HUDEP-2 (cell line): ENCODE data around the gene VASH2.

ENCODE experiments used
- DNase-seq, 76 experiments: peaks; one replicate each; lab custom pipeline; 2025; ENCODE audit not compliant: unreplicated experiment in 76 of 76; lab: John Stamatoyannopoulos, UW

The VASH2 gene

DNA sequence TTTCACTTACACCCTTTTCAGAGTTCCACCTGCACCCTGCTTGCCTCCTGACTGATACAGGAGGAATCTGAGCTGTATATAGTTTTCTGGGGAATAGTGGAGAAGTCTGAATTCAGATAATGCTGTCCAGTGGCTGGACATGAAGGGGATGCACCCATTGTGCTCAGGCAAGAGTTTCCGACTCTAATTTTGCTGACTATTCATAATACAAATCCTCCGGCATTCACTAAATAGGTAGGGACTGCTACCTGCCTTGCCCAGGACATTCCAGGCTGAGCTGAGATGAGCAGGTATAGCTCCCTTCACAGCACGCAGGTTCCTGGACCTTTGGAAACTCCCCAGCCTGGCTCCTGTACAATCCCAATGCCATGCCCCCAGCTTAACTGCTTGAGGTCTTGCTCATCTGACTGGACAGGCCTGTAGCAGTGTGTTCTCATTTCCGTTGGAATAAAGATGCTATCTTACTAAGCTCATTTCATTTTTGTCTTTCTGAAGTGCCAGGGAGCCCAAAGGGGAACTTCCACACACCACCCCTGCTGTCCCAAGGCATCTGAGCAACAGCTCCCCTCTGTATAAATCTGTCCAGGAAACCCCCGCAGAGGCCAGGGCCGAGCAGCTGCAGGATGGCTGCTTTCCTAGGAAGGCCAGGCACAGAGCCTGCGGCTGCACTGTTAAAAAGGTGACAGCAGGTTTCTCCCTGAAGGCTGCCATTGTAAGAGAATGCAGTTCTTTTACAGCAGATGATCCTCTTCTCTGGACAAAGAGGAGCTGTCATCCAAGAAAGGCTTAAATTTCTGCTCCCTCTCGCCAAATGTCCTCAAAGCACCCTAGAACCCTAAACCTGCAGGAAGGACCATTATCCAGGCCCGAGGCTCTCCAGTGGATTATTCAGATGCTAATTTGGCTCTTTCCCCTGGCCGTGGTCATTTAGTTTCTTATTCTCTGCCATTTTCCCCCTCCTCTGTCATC lies 21.7 kb upstream of the VASH2 start:
- no peak for DNase-seq

DNA sequence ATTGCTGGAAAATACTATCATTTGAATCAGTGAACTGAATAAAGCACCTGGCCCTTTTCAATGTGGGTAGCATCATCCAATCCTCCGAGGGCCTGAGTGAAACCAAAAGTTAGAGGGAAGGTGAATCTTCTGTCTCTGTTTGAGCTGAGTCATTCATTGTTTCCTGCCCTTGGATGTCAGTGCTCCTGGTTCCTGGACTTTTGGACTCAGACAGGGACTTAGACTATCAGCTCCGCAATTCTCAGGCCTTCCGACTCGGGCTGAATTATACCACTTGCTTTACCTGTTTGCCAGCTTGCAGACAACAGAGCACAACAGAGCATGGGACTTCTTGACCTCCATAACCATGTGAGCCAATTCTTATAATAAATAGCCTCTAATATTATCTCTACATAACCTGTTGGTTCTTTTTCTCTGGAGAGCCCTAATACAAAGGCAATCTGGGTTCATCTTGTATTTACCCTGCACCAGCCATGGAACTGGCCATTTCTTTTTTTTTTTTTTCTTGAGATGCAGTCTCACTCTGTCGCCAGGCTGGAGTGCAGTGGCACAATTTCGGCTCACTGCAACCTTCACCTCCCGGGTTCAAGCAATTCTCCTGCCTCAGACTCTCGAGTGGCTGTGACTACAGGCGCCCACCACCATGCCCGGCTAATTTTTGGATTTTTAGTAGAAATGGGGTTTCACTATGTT lies 19.2 kb upstream of the VASH2 start:
- no peak for DNase-seq

DNA sequence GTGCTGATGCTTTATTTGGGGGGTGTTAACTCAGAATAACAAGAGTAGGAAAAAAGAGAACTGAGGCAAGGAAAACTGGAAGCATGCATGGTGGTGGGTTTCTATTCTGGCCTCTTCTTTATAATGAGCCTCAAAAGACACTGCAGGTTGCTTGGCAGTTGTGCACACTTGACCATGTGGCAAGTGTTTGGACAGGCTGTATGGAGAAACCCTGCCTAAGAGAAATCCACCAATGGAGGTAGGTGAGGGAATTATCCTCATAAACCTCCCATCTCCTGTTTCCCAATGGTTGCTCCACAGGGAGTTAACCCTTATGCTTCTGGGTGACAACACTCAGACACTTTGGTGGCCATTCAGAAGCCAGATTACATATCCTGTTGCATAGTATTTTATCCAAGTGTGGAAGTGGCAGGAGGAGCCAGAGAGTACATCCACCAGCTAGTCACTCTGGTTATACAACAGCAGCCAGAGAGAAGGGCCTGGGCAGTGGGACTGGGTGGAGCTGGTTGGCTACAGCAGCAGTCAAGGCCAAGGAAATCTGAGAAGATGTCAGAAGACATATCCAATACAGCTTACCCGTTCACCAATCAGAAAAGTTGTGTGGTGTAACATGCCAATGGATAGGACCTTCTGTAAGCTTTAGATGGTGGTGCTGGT lies 16.4 kb upstream of the VASH2 start:
- DNase-seq: no peak

DNA sequence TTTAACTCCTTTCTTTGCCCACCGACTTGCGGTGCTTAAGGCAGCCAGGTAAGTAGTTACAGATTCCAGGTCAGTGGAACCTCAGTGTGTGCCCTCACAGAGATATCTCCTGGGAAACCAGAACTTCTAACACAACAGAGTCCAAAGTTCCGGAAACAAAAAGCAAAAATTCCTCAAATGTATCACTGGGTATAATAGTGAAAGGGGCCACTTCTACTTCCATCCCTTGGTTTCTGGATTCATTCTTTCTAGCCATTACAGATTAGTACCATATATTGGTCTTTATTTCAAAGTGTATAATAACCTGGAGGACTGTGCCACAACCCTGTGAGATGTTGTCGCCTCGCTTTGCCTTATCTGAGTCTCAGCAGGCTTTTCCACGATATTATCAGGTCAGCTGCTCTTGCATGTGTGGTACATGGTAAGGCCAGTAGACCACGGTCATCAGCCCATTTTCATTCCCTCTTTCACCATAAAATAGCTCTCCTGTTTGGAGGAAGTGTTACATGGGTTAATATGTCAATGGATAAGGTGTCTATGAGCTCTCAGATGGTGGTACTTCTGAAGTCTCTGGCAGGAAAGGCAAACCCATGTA lies 14.9 kb upstream of the VASH2 start:
- no peak for DNase-seq

DNA sequence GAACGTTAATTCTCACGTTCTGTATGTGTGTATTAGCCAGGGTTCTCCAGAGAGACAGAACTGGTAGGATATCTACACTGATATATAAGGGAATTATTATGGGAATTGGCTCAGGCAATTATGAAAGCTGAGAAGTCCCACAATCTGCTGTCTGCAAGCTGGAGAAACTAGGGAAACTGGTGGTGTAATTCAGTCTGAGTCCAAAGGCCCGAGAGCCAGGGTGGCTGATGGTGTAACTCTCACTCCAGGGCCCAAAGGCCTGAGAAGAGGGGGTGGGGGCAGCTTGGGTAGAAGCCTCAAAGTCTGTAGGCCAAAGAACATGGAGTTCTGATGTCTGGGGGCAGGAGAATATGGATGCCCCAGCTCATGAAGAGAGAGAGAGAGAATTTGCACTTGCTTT lies 13.3 kb upstream of the VASH2 start:
- no peak for DNase-seq

DNA sequence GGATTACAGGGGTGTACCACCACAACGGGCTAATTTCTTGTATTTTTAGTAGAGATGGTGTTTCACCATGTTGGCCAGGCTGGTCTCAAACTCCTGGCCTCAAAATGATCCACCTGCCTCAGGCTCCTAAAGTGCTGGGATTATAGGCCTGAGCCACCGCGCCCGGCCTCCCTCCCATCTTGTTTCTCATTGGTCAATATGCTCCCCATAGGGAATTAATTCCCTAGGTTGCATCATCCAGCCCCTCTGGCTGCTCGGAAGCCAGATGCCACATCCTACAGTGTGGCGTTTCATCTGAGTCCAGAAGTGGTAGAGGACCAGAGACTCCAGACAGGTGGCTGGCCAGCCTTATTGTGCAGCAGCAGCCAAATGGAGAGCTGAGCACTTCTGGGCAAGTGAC lies 11.5 kb upstream of the VASH2 start:
- no peak for DNase-seq

DNA sequence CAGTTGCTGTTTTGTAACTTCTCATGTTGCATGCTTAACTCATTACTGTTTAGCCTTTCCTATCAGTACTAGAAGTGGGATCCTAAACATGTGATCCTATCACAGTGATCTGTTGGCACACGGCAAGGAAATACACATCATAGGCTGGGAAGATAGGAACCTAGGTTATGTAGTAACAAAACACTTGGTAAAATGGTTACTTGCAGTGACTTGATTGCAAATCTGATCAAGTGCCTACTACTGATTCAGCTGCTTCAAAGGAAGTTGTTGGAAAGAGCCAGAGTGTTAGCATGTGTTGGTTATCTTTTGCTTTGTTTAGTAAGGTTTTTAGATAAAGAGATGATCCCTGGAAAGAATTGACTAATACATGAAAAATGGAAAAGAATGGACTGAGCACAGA lies 8.9 kb upstream of the VASH2 start:
- no peak for DNase-seq

DNA sequence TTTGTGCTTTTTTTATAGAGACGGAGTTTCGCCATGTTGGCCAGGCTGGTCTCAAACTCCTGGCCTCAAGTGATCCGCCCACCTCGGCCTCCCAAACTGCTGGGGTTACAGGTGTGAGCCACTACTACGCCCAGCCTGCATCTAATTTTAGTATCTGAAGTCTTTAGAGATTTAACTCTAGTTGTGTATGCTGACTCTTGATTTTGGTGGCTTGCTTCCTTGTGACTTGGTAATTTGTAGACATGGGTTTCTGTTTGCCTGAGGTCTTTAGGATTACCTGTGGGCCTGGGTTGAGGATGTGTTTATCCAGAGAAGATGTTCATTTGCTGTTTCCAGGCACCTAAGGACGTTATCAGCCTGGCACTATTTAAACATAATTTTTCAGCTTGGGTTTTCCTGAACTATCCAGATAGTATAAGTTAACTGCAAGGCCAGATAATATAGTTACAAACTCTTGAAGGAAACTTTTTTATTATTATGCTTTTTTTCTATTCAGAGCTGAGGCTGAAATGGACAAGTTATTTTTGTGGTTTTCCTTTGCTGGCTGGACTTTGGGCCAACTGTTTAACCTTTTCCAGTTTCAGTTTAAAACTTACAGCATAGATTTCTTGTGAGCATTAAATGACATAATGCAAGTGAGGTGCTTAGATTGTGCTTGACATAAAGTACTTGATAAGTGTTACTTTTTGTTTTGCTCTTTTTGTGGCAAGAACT lies 7.5 kb upstream of the VASH2 start:
- DNase-seq: no peak

DNA sequence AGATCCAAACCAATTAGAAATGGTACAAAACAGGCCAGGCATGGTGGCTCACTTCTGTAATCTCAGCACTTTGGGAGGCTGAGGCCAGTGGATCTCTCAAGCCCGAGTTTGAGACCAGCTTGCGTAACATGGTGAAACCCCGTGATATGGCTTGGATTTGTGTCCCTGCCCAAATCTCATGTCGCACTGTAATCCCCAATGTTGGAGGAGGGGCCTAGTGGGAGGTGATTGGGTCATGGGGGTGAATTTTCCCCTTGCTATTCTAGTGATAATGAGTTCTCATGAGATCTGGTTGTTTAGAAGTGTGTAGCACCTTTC lies 7.0 kb upstream of the VASH2 start:
- no peak for DNase-seq

DNA sequence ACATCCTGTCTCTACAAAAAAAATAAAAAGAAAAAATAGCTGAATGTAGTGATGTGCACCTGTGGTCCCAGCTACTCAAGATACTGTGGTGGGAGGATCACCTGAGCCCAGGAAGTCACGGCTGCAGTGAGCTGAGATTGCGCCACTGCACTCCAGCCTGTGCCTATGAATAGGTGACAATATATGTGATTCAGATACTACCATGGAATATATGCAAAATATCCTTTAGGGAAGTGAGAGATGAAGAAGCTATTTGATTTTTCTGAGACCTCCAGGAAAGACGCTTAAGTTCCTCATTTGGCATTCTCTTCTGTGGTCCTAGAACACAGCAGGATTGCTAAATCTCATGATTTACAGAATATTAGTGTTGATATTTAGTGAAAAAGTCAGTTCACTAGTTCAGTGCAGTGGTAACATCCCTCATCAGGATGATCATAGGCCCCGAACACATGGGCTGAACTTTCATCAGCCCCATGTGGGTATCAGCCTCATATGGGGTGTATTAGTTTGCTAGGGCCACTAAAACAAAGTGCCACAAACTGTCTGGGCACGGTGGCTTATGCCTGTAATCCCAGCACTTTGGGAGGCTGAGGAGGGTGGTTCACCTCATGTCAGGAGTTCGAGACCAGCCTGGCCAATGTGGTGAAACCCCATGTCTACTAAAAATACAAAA lies 6.0 kb upstream of the VASH2 start:
- DNase-seq: no peak

DNA sequence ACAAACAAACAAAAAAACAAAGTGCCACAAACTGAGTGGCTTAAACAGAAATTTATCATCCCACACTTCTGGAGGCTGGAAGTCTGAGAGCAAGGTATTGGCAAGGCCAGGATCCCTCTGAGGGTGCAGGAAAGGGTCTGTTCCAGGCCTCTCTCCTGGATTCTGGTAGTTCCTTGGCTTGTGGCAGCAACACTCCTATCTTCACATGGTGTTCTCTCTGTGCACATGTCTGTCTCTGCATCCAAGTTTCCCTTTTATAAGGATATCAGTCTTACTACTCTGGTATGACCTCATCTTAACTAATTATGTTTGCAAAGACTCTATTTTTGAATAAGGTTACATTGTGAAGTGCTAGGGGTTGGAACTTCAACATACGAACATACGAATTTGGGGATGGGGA lies 5.3 kb upstream of the VASH2 start:
- DNase-seq: no peak

DNA sequence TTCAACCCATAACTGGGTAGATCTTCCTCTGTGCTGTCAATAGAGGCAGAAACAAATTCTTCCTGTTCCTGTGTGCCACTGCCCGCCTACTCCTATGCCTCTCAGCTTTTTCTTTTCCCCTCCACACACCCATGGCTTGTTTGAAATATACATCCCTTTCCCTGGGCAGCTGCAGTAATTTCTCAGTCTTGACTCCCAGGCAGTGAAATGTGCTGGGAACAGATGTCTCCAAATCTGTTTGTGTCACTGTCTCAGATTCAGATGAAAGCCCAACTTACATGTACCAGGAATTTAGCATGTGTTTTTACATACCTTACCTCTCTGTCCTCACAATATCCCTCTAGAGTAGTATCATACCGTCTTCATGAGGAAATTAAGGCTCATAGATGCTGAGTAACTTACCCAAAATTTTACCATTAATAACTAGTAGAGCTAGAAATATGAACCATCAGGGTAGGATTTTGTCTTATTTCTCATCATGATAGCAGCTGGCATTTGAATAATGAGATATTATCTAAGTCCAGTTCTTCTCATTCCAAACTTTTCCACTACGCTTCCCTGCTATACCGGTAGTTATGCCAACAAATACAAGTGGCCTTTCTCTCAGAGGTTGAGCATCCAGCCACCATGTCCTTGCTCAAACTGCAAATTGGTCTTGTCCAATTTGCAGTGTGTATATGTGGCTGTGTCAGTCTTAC lies 4.7 kb upstream of the VASH2 start:
- DNase-seq: no peak

DNA sequence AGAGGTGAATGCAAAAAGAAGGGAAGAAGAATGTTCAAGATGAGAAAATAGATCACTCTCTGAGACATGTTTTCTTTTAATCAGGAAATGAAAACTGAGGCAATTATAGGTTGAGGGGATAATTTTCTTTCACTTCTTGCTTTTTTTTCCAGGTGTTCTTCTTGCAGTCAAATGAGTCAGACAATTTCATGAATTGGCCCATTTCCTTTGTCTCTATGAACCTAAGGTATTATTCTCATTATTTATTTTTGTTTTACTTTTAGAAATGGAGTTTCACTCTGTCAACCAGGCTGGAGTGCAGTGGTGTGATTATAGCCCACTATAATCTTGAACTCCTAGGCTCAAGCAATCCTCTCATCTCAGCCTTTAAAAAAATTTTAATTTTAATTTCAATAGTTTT lies 3.5 kb upstream of the VASH2 start:
- no peak for DNase-seq

DNA sequence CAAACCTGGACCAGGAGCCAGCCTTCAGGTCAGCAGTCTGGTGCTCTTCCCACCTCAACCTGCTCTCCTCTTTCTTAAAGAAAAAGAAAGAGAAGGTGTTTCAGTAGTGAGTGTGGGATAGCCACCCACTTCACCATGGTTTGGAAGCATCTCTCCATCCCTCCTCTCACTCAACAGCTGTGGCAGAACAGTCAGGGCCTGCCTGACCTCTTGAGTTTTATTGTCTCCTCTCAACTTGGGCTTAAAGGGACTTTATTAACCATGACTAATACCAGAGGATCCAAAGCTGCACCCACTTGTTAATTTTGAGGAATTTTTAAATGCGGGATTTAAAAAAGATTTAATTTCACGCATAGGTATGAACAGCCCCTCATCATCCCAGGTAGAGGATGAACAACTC lies 570 bp upstream of the VASH2 start:
- DNase-seq: no peak

DNA sequence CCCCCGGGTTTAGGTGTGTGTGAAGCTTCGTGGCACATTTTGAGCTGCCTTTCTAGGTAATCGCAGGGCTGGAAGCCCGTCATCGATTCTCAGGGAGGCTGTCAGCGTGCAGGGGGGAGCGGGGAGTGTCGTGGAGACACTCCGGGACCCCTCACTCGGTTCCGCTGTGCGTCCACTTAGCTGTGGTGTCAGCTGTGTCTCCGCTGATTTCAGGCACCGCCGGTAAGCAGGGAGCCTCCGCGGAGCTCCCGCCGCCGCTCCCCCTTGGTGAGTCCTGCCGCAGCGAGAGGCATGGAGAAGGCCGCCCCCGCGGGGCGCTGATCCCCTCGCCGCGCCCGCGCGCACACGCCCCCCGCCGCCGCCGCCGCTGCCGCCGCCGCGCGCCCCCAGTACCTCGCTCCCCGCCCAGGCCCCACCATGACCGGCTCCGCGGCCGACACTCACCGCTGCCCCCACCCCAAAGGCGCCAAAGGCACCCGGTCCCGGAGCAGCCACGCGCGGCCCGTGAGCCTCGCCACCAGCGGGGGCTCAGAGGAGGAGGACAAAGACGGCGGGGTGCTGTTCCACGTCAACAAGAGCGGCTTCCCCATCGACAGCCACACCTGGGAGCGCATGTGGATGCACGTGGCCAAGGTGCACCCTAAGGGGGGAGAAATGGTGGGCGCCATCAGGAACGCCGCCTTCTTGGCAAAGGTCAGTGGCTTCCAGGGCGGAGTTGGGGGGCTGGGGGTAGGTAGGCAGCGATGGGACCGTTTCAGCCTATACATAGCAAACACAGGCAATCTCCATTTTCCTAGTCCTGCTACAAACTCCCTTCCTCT lies 995 bp downstream of the VASH2 start:
- DNase-seq: no peak

DNA sequence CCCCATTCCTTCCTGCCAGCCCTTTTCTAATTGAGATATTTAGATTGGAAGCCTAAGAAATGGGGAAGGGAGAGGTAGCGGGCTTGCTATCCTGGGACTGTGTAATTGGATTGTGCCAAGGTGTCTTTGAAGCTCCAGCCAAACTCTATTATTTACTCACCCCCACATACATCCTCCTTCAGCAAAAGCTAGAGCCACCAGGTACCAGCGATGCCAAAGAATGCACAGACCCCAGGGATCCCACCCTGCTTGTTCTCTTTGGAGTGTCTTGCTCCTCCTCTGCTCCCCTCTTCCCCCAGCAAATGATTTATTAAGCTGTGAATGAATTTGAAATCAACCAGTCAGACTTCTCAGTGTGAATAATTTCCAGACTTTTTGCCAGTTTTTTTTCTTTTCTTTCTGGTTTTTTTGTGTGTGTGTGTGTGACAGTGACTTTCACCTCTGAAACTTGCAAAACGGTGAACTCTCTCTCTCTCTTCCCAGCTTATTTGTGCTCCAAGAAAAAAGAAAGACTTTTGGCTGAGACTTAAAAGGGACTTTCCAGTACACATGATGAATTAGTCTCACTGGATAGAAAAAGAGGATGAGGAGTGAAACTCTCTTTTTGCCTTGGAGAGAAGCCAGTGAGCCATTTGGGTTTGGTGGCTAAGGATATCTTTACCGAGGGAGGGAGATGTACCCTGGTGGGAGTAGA lies 1.8 kb downstream of the VASH2 start:
- no peak for DNase-seq

DNA sequence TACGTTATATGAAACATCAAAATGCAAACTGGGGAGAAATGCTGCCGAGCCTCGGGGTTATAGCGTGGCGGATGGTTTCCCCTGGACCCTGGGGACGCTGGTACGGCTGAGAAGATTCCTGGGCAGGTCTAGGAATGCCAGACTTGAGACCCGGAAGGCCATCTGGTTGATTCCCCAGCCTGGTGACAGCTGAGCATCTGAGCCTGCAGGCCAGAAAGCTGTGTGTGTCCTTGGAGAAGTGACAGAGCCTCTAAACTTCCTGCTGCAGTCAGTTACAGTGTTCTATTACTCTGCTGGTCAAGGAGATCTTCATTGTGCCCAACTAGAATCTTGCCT lies 2.3 kb downstream of the VASH2 start:
- DNase-seq: no peak

DNA sequence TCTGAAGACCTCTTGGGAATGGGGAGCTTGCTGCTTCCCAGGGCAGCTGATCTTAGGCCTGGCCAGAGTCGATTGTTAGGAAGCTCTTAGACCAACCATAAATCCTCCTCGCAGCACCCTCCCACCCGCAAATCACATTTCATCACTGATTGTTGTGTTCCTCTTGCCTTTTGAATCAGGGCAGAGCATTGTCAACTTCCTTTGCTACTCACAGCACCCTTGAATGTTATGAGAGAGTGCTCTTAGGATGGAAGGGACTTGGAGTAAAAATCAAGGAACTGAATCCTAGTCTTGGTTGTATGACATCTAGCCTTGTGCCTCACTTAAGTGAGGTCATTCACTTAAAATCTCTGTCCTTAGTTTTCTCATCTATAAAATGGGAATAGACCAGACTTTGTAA lies 3.0 kb downstream of the VASH2 start:
- no peak for DNase-seq
